Uterus (tissue), 2 donors: Measurements from ENCODE around the gene FMN1.

Experiments used
- POLR2A ChIP-seq, 2 donors: fragments of 450-650 bp; IDR thresholded peaks; one replicate each; pipeline ENCODE4 v1.6.1; 2016; ENCODE audit warnings: antibody characterized with exemption in 2 of 2, mild to moderate bottlenecking in 1 of 2, moderate library complexity in 1 of 2
- TF ChIP-seq, protein P1 (sequence below), 4 experiments: fragments of 200-600 bp in 2 of 4; fragments of 450-650 bp in 2 of 4; sonication (generic) in 2 of 4; IDR thresholded peaks; one replicate each; pipeline ENCODE4 v1.5.1; 2016 to 2019; ENCODE audit warnings: antibody characterized with exemption in 4 of 4, mild to moderate bottlenecking in 2 of 4, moderate library complexity in 1 of 4

DNA sequence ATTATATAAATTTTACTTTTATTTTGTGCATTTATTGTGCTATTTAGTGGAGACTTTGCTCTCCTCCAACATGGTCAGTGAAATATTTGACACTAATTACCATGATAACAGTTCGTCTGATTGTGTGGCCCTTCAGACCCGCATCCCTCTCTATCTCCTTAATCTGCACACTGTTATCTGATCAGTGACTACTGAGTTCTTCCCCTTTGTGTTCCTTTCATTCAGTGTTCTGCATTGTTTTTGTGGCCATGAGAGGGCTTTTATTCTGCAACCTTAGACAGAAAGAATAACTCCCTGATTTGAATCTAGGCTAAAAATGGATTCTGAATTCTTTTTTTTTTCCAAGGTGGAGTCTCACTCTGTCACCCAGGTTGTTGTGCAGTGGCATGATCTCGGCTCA, 11.9 kb upstream of the FMN1 start:
- TF ChIP-seq, protein P1, sequence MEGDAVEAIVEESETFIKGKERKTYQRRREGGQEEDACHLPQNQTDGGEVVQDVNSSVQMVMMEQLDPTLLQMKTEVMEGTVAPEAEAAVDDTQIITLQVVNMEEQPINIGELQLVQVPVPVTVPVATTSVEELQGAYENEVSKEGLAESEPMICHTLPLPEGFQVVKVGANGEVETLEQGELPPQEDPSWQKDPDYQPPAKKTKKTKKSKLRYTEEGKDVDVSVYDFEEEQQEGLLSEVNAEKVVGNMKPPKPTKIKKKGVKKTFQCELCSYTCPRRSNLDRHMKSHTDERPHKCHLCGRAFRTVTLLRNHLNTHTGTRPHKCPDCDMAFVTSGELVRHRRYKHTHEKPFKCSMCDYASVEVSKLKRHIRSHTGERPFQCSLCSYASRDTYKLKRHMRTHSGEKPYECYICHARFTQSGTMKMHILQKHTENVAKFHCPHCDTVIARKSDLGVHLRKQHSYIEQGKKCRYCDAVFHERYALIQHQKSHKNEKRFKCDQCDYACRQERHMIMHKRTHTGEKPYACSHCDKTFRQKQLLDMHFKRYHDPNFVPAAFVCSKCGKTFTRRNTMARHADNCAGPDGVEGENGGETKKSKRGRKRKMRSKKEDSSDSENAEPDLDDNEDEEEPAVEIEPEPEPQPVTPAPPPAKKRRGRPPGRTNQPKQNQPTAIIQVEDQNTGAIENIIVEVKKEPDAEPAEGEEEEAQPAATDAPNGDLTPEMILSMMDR (IDR thresholded peaks at IDR 0.05) = no peak
- no peak for TF ChIP-seq POLR2A (IDR thresholded peaks at IDR 0.05)
